WI38 (cell line): ENCODE measurements around the gene CLCN6.

ENCODE experiments used
- H3K4me3 ChIP-seq: 2 replicates; pipeline ENCODE4 v1.5.1; 2011; ENCODE audit warnings: low read depth, mild to moderate bottlenecking, control low read depth, low read length
- CTCF ChIP-seq: IDR thresholded peaks from 2 replicates; pipeline ENCODE4 v1.5.1; 2012; ENCODE audit warnings: low read depth, mild to moderate bottlenecking, control low read depth, low read length

Gene CLCN6

GRCh38 chr1:11779715-11780379, 26.1 kb upstream of the CLCN6 start:
- H3K4me3 ChIP-seq, result no peak overlapping the region
- TF ChIP-seq CTCF, result no peak

GRCh38 chr1:11780380-11781147, 25.4 kb upstream of the CLCN6 start:
- no peak for TF ChIP-seq CTCF
- H3K4me3 ChIP-seq, result no peak overlapping the region

DNA sequence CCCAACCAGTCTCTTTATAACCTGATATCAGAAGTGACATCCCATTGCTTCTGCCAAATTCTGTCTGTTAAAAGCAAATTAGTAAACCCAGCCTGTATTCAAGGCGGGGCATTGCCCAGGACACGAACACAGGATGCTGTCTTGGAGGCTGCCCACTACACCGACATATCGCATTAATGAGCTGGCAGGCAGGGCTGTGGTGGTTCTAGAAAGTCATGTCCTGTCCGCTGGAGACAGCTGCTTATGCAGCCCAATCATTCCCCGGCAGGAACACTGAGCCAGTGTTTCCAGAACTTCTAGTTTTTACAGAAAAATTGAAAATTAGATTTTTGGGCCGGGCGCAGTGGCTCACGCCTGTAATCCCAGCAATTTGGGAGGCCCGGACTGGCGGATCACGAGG, 24.7 kb upstream of the CLCN6 start:
- no peak overlapping the region for H3K4me3 ChIP-seq
- no peak for TF ChIP-seq CTCF

- H3K4me3 ChIP-seq, result no peak overlapping the region
- no peak for TF ChIP-seq CTCF
Observed at GRCh38 chr1:11782127-11782708, 23.8 kb upstream of the CLCN6 start.

DNA sequence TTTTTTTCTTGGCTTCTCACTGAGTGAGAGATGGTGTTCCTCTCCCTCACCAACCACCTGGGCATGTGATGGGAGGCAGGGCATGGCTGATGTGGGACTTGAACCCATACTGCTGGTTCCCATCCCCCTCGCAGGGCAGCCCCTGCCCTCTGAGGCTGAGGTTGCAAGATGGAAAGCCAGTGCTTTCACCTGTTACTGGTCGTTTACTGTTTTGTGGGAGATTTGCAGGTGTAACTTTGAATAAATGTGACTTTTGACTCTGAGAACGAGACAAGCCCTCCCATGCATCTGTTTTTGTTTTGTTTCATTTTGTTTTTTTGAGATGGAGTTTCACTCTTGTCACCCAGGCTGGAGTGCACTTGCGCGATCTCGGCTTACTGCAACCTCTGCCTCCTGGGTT, 22.4 kb upstream of the CLCN6 start:
- TF ChIP-seq CTCF, result no peak
- H3K4me3 ChIP-seq, result no peak overlapping the region

DNA sequence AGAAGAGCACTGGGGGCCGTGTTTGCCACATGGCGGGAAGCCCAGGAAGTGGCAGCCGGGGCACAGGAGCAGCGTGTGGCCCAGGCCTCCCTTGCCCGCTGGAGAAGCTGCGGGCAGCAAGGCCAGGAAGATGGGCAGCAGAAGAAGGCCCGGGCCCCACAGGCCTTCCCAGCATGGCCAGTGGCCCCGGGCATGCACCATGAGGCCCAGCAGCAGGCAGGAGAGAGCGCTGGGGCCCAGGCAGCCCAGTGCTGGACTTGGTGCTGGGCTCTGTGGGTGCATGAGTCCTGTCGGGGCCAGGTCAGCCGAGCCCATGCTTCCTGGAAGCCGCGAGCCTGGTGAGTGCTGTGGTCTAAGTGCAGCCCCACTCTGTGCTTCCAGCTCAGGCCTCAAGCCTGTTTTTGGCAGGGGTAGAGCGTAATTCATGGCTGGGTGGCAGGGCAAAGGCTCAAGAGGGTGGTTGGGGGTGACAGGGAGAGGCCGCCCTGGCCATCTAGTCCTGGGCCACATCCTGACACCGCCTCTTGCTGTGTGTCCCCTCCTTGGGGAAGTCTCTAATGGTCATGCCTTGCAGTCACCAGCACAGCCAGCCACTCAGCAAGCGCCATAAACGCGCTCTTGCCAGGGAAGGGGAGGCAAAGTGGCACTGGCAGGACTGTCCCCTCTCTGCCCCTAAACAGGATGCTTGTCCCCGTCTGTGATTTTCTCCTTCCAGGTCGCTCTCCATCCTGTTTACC, 21.6 kb upstream of the CLCN6 start:
- H3K4me3 ChIP-seq, result no peak overlapping the region
- TF ChIP-seq CTCF, result no peak
